Kidney (tissue), 14 donors: ENCODE measurements around the gene F8A2. TPM values are rescaled to one million over a fixed set of nuclear protein-coding genes. Genes with fewer than 3 reads are reported as not detected.
"Not testable (repeated sequence)": the region's sequence is repeated elsewhere in the genome, so short reads cannot be mapped to it uniquely, and the experiment has no call there.

Experiments
- DNase-seq, 5 donors: peaks; one replicate each; pipeline ENCODE4 v3.0.0-alpha.2; 2013 to 2020
- FAIRE-seq: peaks from 2 replicates; lab custom pipeline; 2012; peaks lifted over from hg19 to GRCh38; lab: Jason Lieb, UNC
- H3K27ac ChIP-seq, 2 donors: one replicate each; pipeline ENCODE4 v1.7.0; 2013; ENCODE audit warnings: low read depth in 2 of 2, low read length in 2 of 2, inconsistent platforms in 1 of 2
- H3K27me3 ChIP-seq: one replicate; pipeline ENCODE4 v1.7.1; 2013; ENCODE audit warnings: low read length, inconsistent platforms; ENCODE audit not compliant: control insufficient read depth, insufficient read depth
- H3K36me3 ChIP-seq, 3 donors: one replicate each; pipeline versions ENCODE4 v1.7.0 to v1.7.1; 2013; ENCODE audit warnings: low read length in 3 of 3, control low read depth in 1 of 3, inconsistent platforms in 1 of 3; ENCODE audit not compliant: insufficient read depth in 3 of 3, control insufficient read depth in 2 of 3
- H3K4me1 ChIP-seq, 3 donors: one replicate each; pipeline versions ENCODE4 v1.7.0 to v1.7.1; 2013; ENCODE audit warnings: low read length in 3 of 3, inconsistent platforms in 1 of 3, low read depth in 1 of 3; ENCODE audit not compliant: control insufficient read depth in 2 of 3, insufficient read depth in 2 of 3
- H3K4me3 ChIP-seq, 3 donors: one replicate each; pipeline versions ENCODE4 v1.7.0 to v1.8.1; 2013; ENCODE audit warnings: low read length in 3 of 3, control low read depth in 1 of 3, inconsistent platforms in 1 of 3
- H3K9ac ChIP-seq, 3 donors: one replicate each; pipeline versions ENCODE4 v1.7.0 to v1.7.1; 2013; ENCODE audit warnings: low read length in 3 of 3, control low read depth in 1 of 3, inconsistent platforms in 1 of 3
- H3K9me3 ChIP-seq, 3 donors: one replicate each; pipeline versions ENCODE4 v1.7.0 to v1.7.1; 2013; ENCODE audit warnings: low read length in 3 of 3, control low read depth in 1 of 3, inconsistent platforms in 1 of 3; ENCODE audit not compliant: control insufficient read depth in 2 of 3, insufficient read depth in 1 of 3
- intact Hi-C: fragments of 100-400 bp; cut with DNase I; formaldehyde crosslinking; loops from one replicate; pipeline ENCODE4 v1.11.1; 2022
- polyA plus RNA-seq: library from polyadenylated mRNA; stranded (reverse); fragments of 350-450 nt; fragmentation: Illumina TruSeq; extraction: RNeasy Lipid Tissue Mini Kit (QIAGEN cat#74804); gene quantifications from one replicate; pipeline ENCODE4 v1.2.3, GENCODE V29; 2014; ENCODE audit warnings: low read depth, low replicate concordance; ENCODE audit not compliant: insufficient read depth
- total RNA-seq: library from RNA; stranded (reverse); fragmentation: NEBNext Ultra II Directional; extraction: Animal tissue kit (Norgen Biotek cat#: 25700); gene quantifications from one replicate; pipeline ENCODE4 v1.2.1, GENCODE V29; 2021
- TF ChIP-seq, protein P1 (sequence below): IDR thresholded peaks from 3 replicates; pipeline ENCODE4 v1.5.1; 2012; ENCODE audit warnings: mild to moderate bottlenecking, moderate library complexity, borderline replicate concordance; ENCODE audit not compliant: insufficient read depth; ENCODE audit errors: extremely low read depth
- donor health status: control.
- donor health status: control.
- donor health status: control.
- donor health status: control.
- donor health status: control.
- donor health status: DM: yes; HTN: yes; CAD: no.
- donor health status: Normal renal cell carcinoma (clear cell type).

F8A2 gene
- total and polyA plus RNA-seq, 2 donors from 2014 or later: not detected

DNA sequence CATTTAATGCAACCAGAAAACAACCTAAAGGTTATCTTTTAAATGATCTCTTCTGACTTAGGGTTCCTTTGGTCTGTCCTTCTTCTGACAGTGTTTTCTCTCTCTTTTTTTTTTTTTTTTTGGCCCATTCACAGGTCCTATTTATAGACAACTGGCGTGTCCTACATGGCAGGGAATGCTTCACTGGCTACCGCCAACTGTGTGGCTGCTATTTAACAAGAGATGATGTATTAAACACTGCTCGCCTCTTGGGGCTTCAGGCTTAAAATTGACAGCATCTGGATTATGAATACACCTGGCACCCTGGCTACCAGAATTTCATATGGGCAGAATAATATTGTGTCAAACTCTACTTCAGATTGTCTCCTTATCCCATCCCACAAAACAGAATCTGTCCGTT lies 32.4 kb upstream of the F8A2 start:
- FAIRE-seq, H3K4me3 ChIP-seq, H3K9ac ChIP-seq, H3K36me3 ChIP-seq, H3K27me3 ChIP-seq, H3K27ac ChIP-seq, H3K9me3 ChIP-seq, DNase-seq, H3K4me1 ChIP-seq, intact Hi-C loops: not testable (repeated sequence)

DNA sequence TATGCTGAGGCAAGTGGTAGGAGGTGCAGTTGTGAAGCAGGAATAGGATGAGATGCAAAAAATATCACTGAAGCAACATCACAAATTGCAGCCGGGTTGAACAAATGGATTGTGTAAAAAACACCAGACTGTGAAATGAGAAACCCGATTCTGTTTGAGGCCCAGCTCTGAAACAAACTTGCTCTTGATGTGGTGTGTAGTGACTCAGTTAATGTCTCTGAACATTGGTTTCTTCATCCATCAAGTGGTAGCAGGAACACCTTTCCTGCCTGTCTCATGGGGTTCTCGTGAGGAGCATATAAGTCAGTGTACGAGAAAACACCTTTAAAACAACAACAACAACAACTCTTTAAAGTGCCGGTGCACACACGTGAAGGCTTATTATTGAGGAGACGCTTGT lies 18.2 kb upstream of the F8A2 start:
- H3K9ac ChIP-seq, H3K9me3 ChIP-seq, intact Hi-C loops, H3K4me1 ChIP-seq, H3K4me3 ChIP-seq, H3K27me3 ChIP-seq, H3K36me3 ChIP-seq, H3K27ac ChIP-seq, FAIRE-seq, DNase-seq: not testable (repeated sequence)

DNA sequence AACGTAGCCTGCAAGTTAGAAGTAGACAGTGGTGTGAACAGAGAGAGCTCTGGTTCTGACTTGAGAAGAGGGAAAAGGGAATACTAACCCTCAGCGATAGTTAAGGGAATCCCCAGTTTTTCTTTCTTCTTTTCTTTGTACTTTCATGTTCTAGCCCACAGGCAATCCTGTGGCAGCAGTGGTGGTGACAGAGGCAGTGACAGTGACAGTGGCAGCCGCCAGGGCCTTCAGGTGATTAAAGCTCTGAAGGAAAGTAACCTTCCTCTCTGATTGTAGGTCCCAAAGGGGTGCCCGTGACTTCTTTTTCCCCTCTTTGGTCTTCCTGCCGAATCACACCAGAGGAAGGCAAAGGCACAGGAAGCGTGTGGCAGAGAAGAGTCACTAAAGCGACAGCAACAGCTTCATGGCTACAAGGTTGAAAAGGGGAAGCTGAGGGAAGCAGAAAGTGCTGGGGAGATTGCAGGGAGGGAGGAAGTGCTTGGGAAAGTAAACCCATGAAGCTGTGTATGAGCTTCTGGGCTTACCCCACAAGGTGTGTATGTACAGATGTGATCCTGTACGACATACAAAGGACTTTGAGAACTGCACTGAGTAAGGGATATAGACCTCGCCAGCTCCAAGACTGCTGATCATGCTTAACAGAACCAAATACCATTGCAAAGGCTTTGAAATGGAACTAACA lies 8.0 kb upstream of the F8A2 start:
- H3K36me3 ChIP-seq, DNase-seq, FAIRE-seq: not testable (repeated sequence)

DNA sequence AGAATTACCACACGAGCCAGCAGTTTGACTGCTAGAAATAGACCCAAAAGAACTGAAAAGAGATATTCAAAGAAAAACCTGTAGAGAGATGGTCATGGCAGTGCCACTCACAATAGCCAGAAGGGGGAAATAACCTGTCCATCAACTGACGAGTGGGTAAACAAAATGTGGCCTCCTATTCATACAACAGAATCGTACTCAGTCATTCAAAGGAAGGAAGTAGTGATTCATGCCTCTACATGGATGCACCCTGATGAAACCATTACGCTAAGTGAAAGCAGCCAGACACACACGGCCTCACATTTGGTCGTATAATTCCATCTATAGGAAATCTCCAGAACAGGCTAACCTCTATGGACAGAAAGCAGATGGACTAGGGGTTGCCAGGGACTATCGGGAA lies 2.1 kb upstream of the F8A2 start:
- FAIRE-seq, intact Hi-C loops, H3K9me3 ChIP-seq, H3K9ac ChIP-seq, H3K36me3 ChIP-seq, H3K4me1 ChIP-seq, H3K27me3 ChIP-seq, H3K4me3 ChIP-seq, H3K27ac ChIP-seq, DNase-seq: not testable (repeated sequence)

More for the DNA sequence above, 8.0 kb upstream of the F8A2 start:
- H3K27me3 ChIP-seq, H3K27ac ChIP-seq, H3K9ac ChIP-seq, H3K4me1 ChIP-seq, H3K4me3 ChIP-seq, H3K9me3 ChIP-seq, intact Hi-C loops: not testable (repeated sequence)

DNA sequence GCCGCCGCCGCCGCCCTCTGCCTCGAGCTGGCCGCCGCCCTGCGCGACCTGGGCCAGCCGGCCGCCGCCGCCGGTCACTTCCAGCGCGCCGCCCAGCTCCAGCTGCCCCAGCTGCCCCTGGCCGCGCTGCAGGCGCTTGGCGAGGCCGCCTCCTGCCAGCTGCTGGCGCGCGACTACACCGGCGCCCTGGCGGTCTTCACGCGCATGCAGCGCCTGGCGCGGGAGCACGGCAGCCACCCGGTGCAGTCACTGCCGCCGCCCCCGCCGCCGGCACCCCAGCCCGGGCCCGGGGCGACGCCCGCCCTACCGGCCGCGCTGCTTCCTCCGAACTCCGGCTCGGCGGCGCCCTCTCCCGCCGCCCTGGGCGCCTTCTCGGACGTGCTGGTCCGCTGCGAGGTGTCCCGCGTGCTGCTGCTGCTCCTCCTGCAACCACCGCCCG lies 653 bp downstream of the F8A2 start:
- H3K36me3 ChIP-seq, DNase-seq, FAIRE-seq, H3K27me3 ChIP-seq, H3K9ac ChIP-seq, H3K4me1 ChIP-seq, intact Hi-C loops, H3K4me3 ChIP-seq, H3K27ac ChIP-seq, H3K9me3 ChIP-seq: not testable (repeated sequence)

DNA sequence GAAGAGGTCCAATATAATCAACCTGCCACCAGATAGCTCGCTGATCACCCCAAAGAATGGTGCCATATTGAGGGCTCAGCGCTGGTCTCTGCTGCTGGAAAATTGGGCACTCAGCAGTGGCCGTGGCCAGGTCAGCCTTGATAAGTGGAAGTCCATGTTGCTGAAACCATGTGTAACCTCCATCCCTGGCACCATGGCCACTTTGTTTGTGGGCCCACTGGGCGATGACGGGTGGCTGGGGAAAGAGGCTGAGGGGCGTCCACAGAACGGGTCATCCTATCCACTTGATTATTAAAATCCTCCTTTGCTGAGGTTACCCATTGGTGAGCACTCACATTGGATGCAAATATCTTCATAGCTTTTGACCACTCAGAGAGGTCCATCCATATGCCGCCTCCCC lies 7.7 kb downstream of the F8A2 start:
- Histone ChIP-seq H3K27me3 (no peaks in the 10 kb centered on the region), H3K27ac (no peak overlapping the region), H3K4me1 (no peaks in the 10 kb centered on the region), H3K4me3 (no peak overlapping the region), H3K9me3 (no peaks in the 10 kb centered on the region), H3K36me3 (no peaks in the 10 kb centered on the region), H3K9ac (no peak overlapping the region)
- FAIRE-seq (no peak), DNase-seq (no peak)
- intact Hi-C loops: no loop called here
- TF ChIP-seq, protein P1, sequence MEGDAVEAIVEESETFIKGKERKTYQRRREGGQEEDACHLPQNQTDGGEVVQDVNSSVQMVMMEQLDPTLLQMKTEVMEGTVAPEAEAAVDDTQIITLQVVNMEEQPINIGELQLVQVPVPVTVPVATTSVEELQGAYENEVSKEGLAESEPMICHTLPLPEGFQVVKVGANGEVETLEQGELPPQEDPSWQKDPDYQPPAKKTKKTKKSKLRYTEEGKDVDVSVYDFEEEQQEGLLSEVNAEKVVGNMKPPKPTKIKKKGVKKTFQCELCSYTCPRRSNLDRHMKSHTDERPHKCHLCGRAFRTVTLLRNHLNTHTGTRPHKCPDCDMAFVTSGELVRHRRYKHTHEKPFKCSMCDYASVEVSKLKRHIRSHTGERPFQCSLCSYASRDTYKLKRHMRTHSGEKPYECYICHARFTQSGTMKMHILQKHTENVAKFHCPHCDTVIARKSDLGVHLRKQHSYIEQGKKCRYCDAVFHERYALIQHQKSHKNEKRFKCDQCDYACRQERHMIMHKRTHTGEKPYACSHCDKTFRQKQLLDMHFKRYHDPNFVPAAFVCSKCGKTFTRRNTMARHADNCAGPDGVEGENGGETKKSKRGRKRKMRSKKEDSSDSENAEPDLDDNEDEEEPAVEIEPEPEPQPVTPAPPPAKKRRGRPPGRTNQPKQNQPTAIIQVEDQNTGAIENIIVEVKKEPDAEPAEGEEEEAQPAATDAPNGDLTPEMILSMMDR: no peak

DNA sequence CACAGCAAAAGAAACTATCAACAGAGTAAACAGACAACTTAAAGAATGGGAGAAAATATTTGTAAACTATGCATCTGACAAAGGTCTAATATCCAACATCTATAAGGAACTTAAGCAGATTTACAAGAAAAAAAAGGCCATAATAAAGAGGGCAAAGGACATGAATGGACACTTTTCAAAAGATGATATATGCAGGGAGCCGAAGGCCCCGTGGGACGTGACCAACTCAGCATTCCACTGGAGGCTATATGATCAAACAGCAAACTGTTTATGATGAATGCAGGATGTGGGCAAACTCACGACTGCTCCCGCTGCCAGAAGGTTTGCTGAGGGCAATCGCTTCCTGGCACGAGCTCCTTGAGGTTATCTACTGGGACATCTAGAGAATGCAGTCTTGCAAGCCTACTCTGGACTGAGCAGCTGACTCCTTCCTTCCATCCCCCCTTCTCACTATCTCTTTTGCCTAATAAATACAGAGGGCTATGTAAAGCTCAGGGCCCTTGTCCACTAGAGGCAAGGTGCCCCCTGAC lies 12.9 kb downstream of the F8A2 start:
- H3K4me1 ChIP-seq, H3K27me3 ChIP-seq, DNase-seq, H3K9me3 ChIP-seq, H3K27ac ChIP-seq, H3K9ac ChIP-seq, H3K4me3 ChIP-seq, intact Hi-C loops, FAIRE-seq, H3K36me3 ChIP-seq: not testable (repeated sequence)
